GM21360 (cell line): Measurements from ENCODE around the gene HACD3.
"Not testable (repeated sequence)": the region's sequence is repeated elsewhere in the genome, so short reads cannot be mapped to it uniquely, and the experiment has no call there.

ENCODE experiments used
- ATAC-seq: cut with Tn5 transposase; IDR thresholded peaks from one replicate; pipeline ENCODE4 v1.9.1; 2021; ENCODE audit warnings: mild to moderate bottlenecking, moderate library complexity; ENCODE audit not compliant: unreplicated experiment

Gene HACD3

GRCh38 chr15:65598468-65598867 is 68.2 kb downstream of the HACD3 start:
- no peak for ATAC-seq

DNA sequence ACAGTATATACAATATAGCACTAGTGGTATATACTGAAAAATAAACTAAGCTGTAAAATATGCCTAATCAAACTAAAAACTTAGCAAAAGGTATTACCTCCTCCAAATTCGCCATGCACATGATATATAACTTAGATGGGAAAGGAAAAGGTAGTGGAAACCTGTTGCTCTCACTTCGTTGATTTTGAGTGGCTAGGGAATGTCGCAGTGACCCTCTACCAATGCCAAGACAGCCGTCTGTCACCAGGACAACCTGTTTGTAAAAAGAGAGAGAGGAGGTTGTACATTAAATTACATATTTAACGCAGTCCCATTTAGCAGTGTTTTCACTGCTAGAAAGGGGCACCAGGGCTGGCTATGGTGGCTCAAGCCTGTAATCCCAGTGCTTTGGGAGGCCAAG is 69.4 kb downstream of the HACD3 start:
- ATAC-seq, result no peak

DNA sequence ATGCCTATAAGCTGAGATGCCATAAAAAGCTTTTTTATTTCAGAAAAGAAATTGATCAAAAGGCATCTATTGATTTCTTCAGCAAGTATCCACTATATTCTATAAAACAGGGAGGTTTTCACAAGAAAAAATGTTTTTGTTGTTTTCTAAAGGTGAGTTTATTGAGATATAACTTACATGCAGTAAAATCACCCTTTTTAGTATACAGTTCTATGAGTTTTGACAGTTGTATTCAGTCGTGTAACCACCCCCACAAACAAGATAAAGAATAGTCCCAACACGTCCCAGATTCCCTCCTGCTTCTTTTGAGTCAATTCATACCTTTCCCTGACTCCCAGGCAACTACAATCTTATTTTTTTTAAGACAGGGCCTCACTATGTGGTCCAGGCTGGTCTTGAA is 72.9 kb downstream of the HACD3 start:
- ATAC-seq, result no peak

- no peak for ATAC-seq
Observed at GRCh38 chr15:65603559-65603958, 73.3 kb downstream of the HACD3 start.

DNA sequence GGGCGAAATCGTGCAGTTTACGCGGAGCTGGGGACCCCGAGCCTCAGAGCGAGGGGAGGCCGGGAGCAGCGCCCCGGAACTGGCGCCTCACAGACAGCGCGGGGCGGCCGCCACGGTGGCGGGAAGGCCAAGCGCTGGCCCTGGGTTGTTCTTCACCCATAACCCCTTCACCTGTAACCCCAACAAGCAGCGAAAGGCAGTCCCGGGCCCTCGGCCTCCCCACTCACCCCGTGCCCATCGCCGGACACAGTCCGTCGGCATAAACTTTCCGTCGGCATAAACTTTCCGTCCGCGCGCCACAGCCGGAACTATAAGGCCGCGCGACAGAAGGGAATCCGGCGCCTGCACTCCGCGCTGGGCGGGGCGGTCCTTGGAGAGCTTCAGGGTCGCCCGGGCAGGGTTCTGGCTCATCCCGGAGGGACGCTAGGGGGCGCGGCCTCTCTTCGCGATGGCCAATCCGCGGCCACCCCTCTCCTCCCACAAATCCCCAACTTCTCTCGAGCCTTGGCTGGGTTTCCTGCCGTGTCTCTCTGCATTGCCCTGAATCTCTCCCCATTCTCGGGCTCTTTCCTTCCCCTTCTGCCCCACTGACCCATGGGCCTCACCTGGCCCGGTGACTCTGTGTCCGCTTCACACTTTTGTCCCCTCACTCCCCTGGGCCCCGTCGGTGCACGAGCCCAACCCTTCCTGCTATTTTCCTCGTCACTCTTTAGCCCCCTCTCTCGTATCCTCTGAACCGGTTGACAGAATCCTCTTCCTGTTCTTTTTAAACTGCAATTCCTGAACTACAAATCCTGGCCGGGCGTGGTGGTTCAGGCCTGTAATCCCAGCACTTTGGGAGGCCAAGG is 80.8 kb downstream of the HACD3 start, which contains the start of gene INTS14:
INTS14 (minus strand) TSS at position 261 of the 848 bp plus-strand sequence. CDS start 3,751 bp downstream, outside the sequence.
- peak; percentile 95 for ATAC-seq

GRCh38 chr15:65611888-65612615 is 81.8 kb downstream of the HACD3 start:
- ATAC-seq, result no peak

- ATAC-seq, result no peak
Observed at GRCh38 chr15:65612616-65612946, 82.3 kb downstream of the HACD3 start.

- ATAC-seq, result no peak
Observed at GRCh38 chr15:65612949-65613744, 82.9 kb downstream of the HACD3 start.

DNA sequence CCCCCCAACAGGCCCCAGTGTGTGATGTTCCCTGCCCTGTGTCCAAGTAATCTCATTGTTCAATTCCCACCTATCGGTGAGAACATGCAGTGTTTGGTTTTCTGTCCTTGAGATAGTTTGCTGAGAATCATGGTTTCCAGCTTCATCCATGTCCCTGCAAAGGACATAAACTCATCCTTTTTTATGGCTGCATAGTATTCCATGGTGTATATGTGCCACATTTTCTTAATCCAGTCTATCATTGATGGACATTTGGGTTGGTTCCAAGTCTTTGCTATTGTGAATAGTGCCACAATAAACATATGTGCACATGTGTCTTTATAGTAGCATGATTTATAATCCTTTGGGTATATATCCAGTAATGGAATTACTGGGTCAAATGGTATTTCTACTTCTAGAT is 85.6 kb downstream of the HACD3 start:
- ATAC-seq, result not testable (repeated sequence)

- ATAC-seq, result no peak
Observed at GRCh38 chr15:65618560-65619109, 88.4 kb downstream of the HACD3 start.

DNA sequence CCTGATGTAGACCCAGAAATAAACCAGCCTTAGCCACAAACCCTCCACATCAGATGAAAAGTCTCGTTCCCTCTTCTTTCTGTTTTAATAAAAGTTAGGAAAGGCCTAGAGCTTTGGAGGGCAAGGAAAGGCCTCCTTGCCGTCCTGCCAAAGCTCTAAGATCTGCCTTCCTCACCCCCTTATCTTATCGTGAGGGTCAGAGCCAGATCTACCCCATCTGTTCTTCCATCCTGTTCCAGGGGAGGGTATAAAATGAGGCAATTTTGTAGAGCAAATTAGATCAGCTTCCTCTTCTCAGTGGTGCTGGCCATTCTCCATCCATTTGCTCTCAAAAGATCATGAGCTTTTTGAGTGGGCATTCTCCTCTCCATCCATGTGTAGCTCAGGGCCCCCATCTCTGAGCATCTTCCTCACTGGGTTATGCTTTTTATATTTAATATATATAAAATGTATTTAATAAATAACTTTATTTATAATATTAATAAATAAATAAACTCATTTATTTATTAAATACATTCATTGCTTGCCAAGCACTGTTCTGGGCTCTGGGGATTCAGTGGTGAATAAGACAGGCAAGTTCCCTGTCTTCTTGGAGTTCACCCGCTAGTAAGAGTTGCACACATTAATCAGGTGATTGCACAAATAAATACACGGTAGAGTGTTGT is 89.5 kb downstream of the HACD3 start:
- no peak for ATAC-seq

DNA sequence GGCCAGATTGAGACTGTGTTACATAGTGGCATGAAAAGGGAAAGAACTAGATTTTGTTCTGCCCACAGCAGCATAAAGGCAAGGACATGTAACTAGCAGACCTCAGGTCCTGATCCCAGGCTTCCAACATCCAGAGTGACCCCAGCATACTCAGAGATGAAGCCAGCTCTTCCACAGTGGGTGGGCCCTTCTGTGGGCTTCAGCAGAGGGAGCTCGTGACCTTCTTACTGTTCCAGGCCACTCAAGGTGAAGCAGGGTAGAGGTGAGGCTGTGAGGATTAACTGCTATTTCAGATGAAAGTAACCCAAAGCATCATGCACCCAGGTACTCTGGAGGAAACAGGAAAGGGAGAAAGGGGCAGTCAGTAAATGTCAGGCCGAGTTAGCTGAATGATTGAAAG is 90.6 kb downstream of the HACD3 start:
- ATAC-seq, result no peak

- ATAC-seq, result no peak
Observed at GRCh38 chr15:65621638-65622037, 91.4 kb downstream of the HACD3 start, which contains the start of gene SLC24A1. SLC24A1 (plus strand) TSS chr15:65621938; CDS start chr15:65624081, 2,143 bp downstream.

GRCh38 chr15:65623103-65623502 is 92.8 kb downstream of the HACD3 start:
- no peak for ATAC-seq

- no peak for ATAC-seq
Observed at GRCh38 chr15:65626856-65627255, 96.6 kb downstream of the HACD3 start.
